Middle frontal gyrus (tissue), 1 donor: ENCODE data around the gene OTOG.

Source experiments
- DNase-seq: peaks from one replicate; pipeline ENCODE4 v3.0.0-alpha.2; 2015; ENCODE audit warnings: low spot score; ENCODE audit errors: extremely low spot score

Gene OTOG

GRCh38 chr11:17692931-17693330, 145.9 kb downstream of the OTOG start:
- no peak for DNase-seq

DNA sequence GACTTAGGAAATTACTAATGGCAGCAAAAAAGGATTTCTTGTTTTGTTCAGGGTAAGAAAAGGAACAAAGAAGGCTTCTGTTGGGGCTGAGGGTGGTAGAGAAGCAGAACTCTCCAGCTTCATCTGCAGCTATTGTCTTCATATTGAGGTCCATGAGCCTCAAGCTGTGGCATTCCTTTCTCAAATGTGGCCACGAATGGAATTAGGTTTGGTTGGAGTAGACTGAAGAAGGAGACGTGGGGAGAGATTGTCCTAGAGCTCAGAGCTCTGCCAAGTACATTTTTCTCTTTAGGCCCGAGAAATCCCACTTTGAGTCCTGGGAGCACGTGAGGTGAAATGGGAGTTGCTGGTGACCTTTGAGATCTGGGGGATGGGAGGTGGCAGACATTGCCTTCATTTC, 146.5 kb downstream of the OTOG start:
- DNase-seq: no peak

GRCh38 chr11:17694494-17695110, 147.5 kb downstream of the OTOG start:
- no peak for DNase-seq

- DNase-seq: no peak
Observed at GRCh38 chr11:17695454-17696441, 148.7 kb downstream of the OTOG start.

GRCh38 chr11:17696741-17697140, 149.7 kb downstream of the OTOG start:
- no peak for DNase-seq
